SK-N-DZ (cell line): Measurements from ENCODE around the gene FOXO3.
"Not testable (repeated sequence)": the region's sequence is repeated elsewhere in the genome, so short reads cannot be mapped to it uniquely, and the experiment has no call there.

Experiments
- DNase-seq: peaks from one replicate; pipeline ENCODE4 v3.0.0-alpha.2; 2015; ENCODE audit warnings: low spot score

Gene FOXO3

DNA sequence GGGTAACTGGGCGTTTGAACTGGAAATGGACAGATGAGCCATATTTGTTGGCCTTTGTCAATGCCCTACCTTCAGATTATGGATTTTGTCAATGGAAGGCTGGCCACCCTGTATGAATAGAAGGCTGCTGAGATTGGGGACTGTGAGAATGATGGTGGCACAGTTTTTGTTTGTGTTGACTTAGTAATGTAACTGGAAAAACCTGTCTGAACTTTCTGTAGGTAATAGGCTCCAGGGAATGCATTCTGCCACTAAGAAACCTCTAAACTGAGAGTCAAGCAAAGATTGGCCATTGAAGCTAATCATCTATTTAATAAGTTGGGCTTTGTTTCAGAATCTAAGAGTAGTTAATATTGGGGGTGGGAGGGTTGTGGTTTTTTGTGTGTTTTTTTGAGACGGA is 97.5 kb downstream of the FOXO3 start:
- no peak for DNase-seq

DNA sequence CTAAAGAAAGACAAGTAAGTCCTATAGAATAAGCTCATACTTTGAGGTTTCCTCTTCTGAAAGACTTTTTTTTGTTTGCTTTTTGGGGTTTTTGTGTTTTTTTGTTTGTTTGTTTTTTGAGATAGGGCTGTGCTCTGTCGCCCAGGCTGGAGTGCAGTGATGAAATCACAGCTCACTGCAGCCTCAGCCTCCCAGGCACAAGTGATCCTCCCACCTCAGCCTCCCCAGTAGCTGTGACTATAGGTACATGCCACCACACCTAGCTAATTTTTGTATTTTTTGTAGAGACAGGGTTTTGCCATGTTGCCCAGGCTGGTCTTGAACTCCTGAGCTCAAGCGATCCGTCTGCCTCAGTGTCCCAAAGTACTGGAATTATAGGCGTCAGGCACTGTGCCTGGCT is 98.1 kb downstream of the FOXO3 start:
- not testable (repeated sequence) for DNase-seq

DNA sequence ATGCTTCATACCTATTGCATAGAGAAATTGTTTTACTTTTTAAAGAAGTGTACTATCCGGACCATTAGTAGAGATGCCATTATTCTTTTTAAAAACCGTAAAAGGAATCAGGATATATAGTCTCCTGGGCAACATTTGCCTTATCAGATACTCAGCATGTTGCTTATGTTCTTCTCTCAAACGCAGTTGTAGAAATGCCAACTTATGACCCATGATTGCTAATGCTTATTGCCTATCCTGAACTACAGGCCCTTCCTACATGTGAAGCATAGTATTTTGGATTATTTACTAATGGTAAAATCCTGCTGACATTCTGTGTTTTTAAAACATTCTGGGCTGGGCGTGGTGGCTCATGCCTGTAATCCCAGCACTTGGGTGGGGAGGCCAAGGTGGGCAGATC is 99.5 kb downstream of the FOXO3 start:
- DNase-seq = no peak

DNA sequence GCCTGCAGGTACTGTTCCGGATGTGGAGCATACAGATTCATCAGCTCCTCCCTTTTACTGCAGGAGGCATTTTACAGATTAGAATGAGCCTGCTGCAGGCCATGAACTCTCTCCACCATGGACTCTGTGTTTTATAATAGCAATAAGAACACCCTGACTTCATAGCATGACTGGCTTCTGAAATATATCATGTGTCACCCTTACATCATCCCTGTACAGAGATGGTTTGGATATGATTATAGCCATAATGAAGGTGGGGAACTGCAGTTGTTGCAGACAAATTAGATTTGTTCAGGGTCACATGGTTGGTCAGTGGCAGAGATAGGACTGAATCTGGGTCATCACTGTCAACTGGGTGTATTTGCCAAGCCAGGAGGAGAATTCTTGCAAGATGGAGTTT is 100.7 kb downstream of the FOXO3 start:
- DNase-seq = peak; percentile 99

DNA sequence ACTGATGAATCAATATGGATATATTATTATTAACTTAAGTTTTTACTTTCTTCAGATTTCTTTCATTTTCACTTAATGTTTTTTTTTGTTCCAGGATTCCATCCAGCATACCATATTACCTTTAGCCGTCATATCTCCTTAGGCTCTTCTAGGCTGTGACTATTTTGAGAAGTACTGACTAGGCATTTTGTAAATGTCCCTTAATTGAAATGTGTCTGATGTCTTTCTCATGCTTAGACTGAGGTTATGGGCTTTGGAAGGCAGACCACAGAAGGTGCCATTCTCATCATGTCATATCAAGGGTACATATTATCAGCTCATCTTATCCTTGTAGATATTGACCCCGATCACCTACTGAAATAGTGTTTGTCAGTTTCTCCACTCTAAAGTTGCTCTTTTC is 101.3 kb downstream of the FOXO3 start:
- DNase-seq = no peak

DNA sequence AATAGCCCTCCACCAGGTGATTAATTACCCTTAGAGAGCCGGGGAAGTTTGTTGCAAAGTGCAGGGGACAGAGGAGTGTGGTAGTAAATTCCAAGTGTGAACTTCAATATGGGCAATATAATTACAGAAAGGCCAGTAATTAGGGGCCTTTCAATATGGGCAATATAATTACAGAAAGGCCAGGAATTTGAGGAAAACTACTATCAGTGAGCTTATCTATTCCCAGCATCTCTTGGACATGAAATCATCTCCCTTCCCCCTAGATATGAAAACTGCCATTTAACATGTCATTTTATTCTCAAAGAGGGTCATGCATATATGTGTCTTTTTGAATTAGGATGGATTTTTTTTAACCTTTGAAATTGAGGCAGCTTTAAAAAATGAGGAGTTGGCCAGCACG is 102.0 kb downstream of the FOXO3 start:
- no peak for DNase-seq

DNA sequence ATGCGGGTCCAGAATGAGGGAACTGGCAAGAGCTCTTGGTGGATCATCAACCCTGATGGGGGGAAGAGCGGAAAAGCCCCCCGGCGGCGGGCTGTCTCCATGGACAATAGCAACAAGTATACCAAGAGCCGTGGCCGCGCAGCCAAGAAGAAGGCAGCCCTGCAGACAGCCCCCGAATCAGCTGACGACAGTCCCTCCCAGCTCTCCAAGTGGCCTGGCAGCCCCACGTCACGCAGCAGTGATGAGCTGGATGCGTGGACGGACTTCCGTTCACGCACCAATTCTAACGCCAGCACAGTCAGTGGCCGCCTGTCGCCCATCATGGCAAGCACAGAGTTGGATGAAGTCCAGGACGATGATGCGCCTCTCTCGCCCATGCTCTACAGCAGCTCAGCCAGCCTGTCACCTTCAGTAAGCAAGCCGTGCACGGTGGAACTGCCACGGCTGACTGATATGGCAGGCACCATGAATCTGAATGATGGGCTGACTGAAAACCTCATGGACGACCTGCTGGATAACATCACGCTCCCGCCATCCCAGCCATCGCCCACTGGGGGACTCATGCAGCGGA is 102.9 kb downstream of the FOXO3 start:
- DNase-seq = not testable (repeated sequence)

DNA sequence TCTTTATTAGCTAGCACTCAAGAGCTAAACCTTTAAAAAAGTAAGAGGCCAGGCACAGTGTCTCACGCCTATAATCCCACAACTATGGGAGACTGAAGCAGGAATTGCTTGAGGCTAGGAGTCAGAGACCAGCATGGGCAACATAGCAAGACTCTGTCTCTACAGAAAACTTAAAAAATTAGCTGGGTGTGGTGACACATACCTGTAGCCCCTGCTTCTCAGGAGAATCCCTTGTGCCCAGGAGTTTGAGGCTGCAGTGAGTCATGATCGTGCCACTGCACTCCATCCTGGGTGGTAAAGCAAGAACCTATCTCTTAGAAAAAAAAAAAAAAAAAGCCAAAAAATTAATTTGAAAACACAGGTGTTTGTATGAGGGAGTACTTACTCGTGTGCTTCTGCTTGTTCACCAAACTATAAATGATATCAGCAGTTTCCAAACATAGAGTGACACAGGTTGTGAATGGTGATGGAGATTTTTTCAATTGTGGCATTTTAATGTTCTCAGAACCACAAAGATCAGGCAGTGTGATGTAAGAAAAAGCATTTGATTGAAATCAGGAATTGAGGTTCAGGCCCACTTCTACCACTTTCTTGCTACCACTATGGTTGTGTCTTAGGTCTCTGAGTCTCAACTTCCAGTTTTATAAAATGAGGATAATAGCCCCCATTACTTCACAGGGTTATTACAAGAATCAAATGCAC is 104.9 kb downstream of the FOXO3 start:
- DNase-seq = no peak

DNA sequence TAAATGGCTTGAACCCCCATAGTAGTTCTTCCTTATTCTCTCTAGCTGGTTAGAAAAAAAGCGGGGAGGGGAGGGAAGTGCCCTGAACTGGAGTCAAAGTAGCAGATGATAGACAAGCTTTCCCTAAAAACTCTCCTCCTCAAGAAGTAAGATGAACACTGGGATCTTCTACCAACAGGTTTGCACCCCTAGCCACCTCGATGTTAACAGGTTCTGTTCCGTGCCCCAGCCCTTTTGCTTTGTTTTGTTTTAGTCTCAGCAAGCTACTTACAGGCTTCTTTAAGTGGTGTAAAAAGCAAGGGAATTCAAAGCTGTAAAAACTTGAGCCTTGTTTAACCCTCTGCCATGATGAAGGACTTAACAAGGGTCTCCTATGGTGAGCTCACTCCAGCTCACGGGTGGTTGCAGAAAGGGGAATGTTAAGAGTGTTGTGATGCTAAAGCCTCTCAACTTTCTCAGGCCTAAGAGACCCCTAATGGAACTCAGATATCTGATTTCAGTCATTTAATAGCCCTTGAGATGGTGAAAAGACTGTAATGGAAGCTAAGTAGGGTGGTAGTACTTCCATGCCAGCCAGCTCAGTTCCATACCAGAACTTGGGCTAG is 106.0 kb downstream of the FOXO3 start:
- DNase-seq = no peak

DNA sequence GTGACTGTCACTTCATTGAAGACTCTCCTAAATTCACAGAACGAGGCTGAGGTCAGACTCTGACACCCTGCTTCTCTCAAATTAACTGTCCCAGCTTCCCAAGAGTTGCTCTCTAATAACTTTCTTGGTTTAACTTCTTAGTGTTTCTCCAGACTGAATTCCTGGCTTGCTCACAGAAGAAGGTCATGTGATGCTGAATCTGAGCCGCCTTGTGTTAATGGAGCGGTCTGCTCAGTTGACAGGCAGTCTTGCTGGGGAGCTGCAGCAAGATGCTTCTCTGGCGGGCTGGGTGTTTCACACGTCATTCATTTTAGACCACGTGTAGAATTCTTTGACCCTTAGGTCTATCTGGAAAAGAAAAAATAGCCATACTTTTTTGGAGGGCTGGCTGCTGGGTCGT is 107.3 kb downstream of the FOXO3 start:
- no peak for DNase-seq

DNA sequence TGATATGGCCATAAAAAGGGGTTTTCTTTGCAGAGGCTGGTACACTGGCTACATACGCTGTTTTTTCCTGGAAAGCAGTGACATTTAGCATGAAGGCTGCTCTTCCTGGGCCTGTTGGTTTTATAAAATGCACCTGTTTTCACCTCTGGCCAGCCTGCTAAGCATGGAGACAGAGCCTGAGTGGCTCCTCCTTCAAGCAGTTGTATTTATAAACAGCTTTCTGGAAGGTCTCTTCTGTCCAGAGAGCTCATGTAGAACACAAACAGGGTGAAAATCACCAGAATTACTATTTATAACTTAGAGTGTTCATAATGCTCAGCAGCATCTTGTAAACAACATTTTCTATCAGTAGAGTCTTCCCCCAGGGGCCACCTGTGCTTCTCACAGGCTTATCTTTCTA is 109.0 kb downstream of the FOXO3 start:
- no peak for DNase-seq

DNA sequence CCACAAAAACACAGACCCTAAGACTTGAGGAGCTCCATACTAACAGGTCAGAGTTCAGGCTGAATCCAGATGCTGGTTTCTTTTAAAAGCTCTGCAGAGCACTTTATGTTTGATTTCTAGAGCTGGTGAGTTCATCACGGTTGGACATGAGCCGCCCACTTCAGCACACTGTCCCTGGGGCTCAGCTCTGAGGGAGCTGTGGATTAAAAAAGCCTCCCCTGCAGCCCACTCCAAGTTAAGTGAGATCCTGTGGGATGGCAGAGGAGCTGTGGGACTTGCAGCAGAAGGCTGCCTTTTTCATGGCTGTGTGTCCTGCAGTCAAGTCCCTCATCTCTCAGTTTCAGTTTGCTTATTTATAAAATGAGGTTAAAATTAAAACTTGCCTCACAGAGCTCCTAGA is 110.5 kb downstream of the FOXO3 start:
- DNase-seq = no peak

DNA sequence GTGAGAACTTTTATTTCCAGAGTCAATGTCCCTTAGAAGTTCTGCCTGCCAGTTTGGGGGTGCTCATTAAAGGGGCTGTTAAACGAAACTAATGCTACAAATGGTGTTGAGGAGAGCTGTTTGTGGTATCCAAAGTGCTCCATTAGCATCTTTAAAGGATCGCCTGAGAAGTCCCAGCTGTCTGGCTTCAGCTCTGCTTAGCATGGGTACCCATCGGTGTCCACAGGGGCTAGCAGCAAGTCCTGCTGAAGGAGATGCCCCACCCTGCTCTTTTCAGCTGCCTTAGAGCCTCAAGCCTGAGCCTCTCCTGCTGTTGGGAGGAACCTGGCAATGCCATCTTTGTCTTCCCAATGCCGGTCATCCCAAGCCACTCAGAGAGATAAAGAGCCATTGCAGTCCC is 111.1 kb downstream of the FOXO3 start:
- no peak for DNase-seq

DNA sequence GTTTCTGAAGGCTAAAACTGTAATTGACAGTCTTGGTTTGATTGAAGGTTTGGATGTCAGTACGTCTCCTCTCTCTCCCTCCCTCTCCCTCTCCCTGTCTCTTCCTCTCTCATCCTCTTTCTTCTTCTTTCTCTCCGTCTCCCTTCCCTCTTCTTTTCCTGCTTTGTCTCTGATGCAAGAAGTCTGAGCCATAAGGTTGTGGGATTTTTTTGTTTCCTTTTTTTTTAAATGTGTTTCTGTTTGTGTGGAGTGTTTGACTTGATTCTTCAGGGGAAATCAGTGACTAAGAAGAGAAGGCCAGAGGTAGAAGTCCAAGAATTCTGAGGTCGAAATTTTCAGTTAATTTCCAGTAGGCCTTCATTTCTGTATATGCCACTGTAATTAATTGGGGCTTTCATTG is 111.9 kb downstream of the FOXO3 start:
- no peak for DNase-seq

DNA sequence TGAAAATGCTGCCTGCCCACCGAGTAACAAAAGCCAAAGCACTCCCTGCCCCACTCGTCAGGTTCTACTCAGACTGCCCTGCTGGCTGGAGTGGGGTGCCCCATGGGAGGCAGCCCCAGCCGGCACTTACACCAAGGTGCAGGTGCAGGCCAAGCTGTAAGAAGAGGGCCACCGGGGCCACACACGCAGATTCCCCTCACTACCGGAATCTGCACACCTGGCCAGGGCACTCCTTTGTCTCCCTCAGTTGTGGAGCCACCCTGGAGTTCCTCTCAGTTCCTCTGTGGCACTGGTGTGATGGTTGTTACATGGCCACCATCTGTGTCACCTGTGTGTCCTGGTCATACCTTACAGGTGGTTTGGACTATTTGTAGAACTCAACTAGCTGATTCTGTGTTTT is 112.4 kb downstream of the FOXO3 start:
- no peak for DNase-seq

DNA sequence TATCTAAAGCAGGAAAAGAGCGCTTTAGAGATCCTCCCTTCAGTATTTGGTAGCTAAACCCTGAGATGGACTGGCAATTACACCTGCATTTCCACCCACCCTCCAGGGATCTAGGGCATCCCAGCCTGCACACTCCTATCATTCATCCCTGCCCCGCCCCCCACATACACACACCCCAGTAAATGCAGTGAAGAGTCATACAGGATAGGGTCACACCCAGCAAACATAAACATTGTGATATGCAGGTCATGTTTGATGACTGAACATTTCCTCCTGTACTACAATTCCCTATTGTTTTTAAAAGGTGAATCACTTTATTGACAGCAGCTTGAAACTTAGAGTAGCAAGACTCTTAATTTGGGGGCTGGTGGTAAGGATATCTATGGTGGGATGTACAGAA is 112.9 kb downstream of the FOXO3 start:
- no peak for DNase-seq

DNA sequence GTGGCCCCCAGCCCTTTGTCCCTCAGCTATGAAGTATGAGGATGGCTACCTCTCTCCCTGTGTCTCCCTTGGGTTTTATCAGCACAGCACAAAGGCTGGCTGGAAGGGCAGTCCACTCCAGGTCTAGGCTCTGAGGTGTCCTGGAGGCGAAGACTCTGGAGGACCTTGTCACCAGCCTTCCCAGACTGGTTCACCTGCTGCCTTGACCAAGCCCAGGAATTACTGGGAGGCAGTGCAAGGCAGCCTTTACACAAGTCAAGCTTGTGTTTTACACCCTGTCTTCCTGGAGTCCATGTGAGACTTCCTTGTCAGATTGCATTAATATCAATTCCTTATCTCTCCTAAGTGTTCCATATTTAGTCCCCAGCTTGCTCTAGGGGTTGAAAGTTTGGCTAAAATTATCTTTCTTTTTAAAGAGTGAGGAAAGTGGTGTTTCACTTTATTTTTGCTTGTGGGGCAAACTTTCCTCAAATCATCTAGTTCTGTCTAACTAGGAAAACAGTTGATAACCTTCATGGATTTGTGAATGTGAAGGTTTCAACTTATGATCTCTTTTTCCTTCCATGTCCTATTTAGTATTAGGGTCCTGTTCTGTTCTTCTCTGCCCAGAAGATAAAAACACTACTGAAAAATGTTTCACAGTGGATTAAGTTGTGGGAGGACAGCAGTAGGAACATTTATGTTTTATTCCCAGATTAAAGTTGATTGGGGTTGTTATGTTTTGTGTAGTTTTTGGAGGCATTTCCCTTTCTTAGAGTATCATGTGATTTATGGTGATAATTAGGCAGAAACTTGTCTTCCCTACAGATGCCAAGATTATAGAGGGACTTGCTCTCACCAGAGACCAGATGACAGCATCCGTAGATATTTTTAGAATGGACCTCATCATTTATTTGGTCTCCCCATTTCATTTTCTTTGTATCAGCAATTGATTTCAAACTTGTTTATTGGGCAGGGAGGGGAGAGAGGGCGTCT is 114.8 kb downstream of the FOXO3 start:
- DNase-seq = no peak

DNA sequence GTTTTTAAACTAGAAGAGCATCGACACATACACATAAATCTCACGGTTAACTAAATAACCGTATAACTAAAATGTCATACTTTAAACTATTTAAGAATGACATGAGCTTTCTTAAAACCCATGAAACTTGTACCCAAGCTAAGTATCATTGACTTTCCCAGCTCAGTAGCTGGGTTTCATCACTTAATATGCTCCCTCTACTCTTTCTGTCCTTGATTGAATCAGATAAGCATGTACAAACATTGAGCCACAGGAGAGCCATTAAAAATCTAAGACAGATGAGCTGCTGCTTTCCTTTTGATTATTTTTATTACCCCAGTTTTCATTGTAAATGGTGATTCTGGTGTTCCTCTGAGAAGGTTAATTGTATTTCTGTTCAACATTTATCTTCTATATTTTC is 115.8 kb downstream of the FOXO3 start:
- peak; percentile 83 for DNase-seq

DNA sequence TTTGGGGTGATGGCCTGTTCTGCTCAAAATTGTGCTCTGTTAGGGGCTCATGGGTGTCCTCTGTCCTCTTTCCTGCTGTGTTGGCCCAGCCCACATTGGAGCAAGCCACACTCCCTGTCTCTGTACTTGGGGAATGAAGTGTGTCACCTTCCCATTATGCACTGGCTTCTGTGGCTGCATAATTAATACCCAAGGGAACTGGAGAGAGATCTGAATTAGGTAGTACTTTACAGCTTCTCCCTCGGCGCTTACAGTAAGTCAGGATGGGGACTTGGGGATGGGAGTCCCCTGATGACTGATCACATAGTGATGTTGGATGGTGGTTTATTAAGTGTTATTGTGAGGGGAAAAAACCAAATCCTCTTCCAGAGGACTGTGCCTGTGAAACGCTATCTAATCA is 116.6 kb downstream of the FOXO3 start:
- DNase-seq = peak; percentile 49

DNA sequence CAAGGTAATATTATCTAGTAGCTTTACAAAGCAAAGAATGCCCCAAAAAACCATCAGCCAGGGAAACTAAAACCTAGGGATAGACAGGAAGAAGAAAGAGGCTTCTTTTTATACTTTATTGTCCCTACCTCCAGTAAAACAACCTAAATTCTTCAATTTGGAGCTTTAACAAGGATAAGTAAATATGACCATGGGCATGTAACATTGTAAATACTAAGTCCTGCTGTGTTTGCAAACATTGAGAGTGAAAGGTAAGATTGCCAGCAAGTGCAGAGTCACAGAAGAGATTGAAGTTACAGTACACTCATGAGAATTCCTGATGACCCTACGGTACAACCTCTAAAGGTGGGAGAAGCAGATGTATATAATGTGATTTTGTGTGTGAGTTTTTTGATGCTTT is 117.2 kb downstream of the FOXO3 start:
- no peak for DNase-seq

DNA sequence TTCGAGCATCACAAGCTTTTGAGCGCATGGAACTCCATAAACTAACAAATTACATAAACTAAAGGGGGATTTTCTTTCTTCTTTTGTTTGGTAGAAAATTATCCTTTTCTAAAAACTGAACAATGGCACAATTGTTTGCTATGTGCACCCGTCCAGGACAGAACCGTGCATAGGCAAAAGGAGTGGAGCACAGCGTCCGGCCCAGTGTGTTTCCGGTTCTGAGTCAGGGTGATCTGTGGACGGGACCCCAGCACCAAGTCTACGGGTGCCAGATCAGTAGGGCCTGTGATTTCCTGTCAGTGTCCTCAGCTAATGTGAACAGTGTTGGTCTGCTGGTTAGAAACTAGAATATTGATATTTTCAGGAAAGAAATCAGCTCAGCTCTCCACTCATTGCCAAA is 119.6 kb downstream of the FOXO3 start:
- not testable (repeated sequence) for DNase-seq

DNA sequence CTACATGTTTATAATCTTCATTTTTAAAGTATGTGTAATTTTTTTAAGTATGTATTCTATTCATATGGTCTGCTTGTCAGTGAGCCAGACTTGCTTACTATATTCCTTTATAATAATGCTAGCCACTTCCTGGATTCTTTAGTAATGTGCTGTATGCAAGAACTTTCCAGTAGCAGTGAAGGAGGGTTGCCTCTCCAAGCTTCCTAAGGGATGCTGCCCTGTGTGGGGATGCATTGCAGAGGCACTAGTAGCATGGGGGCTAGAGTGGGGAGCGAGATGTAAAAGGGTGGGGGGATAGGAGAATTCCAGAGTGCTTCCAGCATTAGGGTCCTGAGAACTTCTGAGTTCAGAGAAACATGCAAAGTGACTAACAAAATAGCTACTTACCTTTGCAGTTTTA is 121.0 kb downstream of the FOXO3 start:
- DNase-seq = not testable (repeated sequence)
